ENCODE data around the gene YPEL1. TPM values are rescaled to one million over a fixed set of nuclear protein-coding genes. Genes with fewer than 3 reads are reported as not detected.
"Not testable (repeated sequence)": the region's sequence is repeated elsewhere in the genome, so short reads cannot be mapped to it uniquely, and the experiment has no call there.

YPEL1 gene
- polyA plus RNA-seq, 3 donors from 2014 or later, result 72.9 to 100 (median 100) TPM

DNA sequence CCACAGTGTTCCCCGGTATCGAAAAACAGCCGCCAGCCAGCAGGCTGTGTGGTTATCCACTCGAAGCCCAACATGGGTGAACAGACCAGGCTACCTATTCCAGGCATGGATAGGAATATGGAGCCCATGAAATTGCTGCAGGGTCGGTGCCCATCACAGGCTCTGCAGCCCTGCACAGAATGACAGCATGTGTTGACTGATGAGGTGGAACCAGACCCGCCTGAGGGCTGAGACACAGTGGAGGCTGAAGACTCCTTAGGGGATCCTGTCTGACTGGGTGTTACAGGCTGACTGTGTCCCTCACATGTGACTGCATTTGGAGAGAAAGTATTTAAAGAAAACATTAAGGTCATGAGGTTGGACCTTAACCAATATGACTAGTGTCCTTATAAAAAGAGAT lies 6.2 kb upstream of the YPEL1 start:
- no peak for DNase-seq
- H3K27me3 Mint-ChIP-seq (ENCODE audit: low read depth in 3 of 3), result peaks cover 5 to 17% (median 17%) of the 10 kb centered on the region in 3 donors
- H3K9me3 Mint-ChIP-seq, result no peaks in the 10 kb centered on the region
- H3K4me1 Mint-ChIP-seq, result peaks cover 36 to 37% of the 10 kb centered on the region in 2 donors
- peaks cover 0 to 1% (median 0%) of the 10 kb centered on the region in 3 donors for H3K36me3 Mint-ChIP-seq
- no peak overlapping the region for H3K4me3 Mint-ChIP-seq
- peak overlapping the region in 3 of 6 donors; percentile 34 to 80 (median 69) for H3K27ac Mint-ChIP-seq

DNA sequence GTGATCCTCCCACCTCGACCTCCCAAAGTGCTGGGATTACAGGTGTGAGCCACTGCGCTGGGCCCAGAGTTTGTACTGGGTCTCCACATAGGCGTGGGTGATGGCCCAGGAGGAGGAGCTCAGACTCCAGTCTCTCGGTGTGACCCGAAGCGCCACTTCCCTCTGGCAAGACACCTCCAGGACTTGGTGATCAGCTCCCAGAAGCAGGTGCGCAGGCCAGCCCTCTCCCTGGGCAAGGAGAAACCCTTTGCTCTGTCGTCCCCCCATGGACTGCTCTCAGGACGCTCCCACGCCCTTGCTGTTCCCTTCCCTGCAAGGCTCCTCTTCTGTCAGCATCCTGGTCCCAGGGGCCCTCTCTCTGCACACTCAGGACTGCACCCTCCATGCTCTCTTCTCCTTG lies 5.5 kb upstream of the YPEL1 start:
- Mint-ChIP-seq H3K9me3 (no peaks in the 10 kb centered on the region), H3K27ac (peak overlapping the region in 4 of 6 donors; percentile 34 to 80 (median 72)), H3K4me1 (peaks cover 36 to 37% of the 10 kb centered on the region in 2 donors)

DNA sequence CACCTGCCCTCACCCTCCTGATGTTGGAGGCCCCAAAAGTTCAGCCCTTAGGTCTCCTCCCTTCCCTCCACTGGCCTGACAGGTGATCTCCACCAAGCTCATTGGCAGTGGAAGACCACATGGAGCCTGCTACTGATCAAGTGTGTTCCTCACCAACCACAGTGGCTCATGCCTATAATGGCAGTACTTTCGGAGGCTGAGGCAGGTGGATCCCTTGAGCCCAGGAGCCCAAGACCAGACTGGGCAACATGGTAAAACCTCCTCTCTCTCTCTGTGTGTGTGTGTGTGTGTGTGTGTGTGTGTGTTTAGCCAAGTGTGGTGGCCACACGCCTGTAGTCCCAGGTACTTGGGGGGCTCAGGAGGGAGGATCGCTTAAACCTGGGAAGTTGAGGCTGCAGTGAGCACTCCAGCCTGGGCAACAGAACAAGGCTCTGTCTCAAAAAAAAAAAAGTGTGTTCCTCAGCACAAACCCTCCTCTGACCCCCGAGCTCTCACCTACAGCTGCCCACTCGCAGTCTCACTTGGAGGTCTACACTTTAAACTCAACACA lies 4.3 kb upstream of the YPEL1 start:
- no peak for DNase-seq
- Mint-ChIP-seq H3K36me3 (no peaks in the 10 kb centered on the region), H3K4me1 (peaks cover 39 to 41% of the 10 kb centered on the region in 2 donors), H3K27ac (peak overlapping the region; percentile 67 to 94 (median 88)), H3K9me3 (no peaks in the 10 kb centered on the region), H3K4me3 (peak overlapping the region in 1 of 5 donors; percentile 21), H3K27me3 (ENCODE audit: low read depth in 3 of 3) (peaks cover 8 to 22% (median 21%) of the 10 kb centered on the region in 3 donors)

More for the DNA sequence above, 5.5 kb upstream of the YPEL1 start:
- Mint-ChIP-seq H3K36me3 (no peaks in the 10 kb centered on the region), H3K4me3 (no peak overlapping the region), H3K27me3 (ENCODE audit: low read depth in 3 of 3) (peaks cover 5 to 17% (median 17%) of the 10 kb centered on the region in 3 donors)
- no peak for DNase-seq

DNA sequence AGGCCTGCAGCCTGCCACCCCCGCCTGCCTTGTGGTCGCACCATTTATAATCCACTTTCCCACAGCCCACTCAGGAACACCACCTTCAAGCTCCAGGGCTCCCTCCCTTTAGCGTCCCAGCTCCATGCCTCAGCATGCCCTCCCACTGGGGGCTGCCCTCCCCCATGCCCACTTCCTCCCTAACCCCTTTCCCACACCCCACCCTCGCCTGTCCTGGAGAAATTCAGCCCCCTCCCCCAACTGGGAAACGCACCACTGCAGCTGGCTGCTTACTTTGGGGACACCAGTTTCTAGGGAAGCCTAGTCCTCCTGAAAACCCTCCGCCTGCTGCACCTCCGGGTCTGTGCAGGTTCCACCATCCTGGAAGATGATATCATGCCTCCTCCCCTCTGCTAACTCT lies 3.4 kb upstream of the YPEL1 start:
- DNase-seq, result no peak
- H3K36me3 Mint-ChIP-seq, result no peaks in the 10 kb centered on the region
- H3K4me1 Mint-ChIP-seq, result peaks cover 48 to 50% of the 10 kb centered on the region in 2 donors
- peak overlapping the region; percentile 67 to 92 (median 88) for H3K27ac Mint-ChIP-seq
- H3K9me3 Mint-ChIP-seq, result no peaks in the 10 kb centered on the region
- peak overlapping the region; percentile 12 to 75 (median 33) for H3K4me3 Mint-ChIP-seq
- H3K27me3 Mint-ChIP-seq (ENCODE audit: low read depth in 3 of 3), result peaks cover 8 to 24% (median 23%) of the 10 kb centered on the region in 3 donors

DNA sequence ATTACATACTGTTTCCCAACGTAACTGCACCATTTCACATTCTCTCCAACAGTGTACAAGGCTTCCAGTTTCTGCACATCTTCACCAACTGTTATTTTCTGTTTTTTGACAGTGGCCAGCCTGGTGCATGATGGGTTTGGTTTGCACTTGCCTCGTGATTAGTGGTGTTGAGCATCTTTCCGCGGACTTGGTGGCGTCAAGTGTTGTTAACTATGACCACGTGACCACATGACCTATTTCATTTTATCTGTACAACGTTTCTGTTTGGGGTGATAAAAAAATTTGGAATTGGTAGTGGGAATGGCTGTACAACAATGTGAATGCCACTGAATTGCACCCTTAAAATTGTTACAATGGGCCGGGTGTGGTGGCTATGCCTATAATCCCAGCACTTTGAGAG lies 2.5 kb upstream of the YPEL1 start:
- peaks cover 8 to 24% (median 23%) of the 10 kb centered on the region in 3 donors for H3K27me3 Mint-ChIP-seq (ENCODE audit: low read depth in 3 of 3)
- H3K4me3 Mint-ChIP-seq, result peak overlapping the region; percentile 64 to 76 (median 72)
- peak; percentile 77 to 79 (median 77) for DNase-seq
- H3K9me3 Mint-ChIP-seq, result no peaks in the 10 kb centered on the region
- H3K27ac Mint-ChIP-seq, result peak overlapping the region; percentile 67 to 92 (median 88)
- H3K4me1 Mint-ChIP-seq, result peaks cover 57 to 59% of the 10 kb centered on the region in 2 donors
- H3K36me3 Mint-ChIP-seq, result no peaks in the 10 kb centered on the region

DNA sequence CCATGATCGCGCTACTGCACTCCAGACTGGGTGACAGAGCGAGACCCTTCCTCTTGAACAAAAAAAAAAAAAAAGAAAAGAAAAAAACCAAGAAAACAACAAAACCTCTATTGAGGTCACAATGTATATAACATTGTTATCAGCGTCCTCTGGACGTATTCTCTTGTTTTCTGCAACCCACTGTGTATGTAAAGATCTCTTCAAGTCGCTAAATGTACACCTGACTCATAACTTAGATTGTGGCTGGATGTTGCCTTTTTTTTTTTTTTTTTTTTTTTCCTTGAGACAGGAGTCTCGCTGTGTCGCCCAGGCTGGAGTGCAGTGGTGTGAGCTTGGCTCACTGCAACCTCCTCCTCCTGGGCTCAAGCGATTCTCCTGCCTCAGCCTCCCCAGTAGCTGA lies 1.4 kb upstream of the YPEL1 start:
- H3K9me3 Mint-ChIP-seq, result no peaks in the 10 kb centered on the region
- H3K27me3 Mint-ChIP-seq (ENCODE audit: low read depth in 3 of 3), result peaks cover 8 to 24% (median 23%) of the 10 kb centered on the region in 3 donors
- peak overlapping the region in 4 of 6 donors; percentile 64 to 88 (median 77) for H3K27ac Mint-ChIP-seq
- no peaks in the 10 kb centered on the region for H3K36me3 Mint-ChIP-seq
- peak overlapping the region; percentile 29 to 76 (median 72) for H3K4me3 Mint-ChIP-seq
- no peak for DNase-seq
- peaks cover 63 to 69% of the 10 kb centered on the region in 2 donors for H3K4me1 Mint-ChIP-seq

DNA sequence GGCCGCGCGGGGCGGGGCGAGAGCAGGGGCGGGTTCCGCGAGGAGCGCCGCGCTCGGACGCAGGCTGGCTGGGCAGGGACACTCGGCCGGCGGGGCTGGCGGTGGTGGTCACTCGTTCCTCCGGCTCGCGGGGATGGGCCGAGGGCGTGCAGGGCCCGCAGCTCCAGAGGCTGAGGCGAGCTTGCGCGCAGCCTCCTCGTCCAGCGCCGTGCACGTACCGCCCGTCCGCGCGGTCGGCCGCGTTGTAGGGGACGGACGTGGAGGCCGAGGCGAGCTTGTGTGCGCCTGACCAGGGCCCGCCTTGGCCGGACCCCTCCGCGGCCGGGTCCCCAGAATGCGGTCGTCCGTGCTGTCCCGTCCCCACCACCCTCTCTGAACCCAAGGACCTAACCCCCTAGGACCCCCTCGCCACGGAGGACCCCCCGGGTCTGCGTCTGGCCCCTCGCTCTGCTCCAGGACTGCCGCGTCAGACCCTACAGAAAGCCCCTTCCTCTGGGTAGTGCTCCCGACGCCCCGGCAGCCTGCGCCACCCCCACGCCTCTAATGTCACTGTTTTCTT lies 569 bp upstream of the YPEL1 start:
- H3K36me3 Mint-ChIP-seq, result no peaks in the 10 kb centered on the region
- H3K4me3 Mint-ChIP-seq, result peak overlapping the region; percentile 60 to 79 (median 72)
- H3K27me3 Mint-ChIP-seq (ENCODE audit: low read depth in 3 of 3), result peaks cover 8 to 23% (median 22%) of the 10 kb centered on the region in 3 donors
- H3K9me3 Mint-ChIP-seq, result no peaks in the 10 kb centered on the region
- H3K27ac Mint-ChIP-seq, result peak overlapping the region in 2 of 6 donors; percentile 60 to 71
- peaks cover 66 to 77% of the 10 kb centered on the region in 2 donors for H3K4me1 Mint-ChIP-seq
- no peak for DNase-seq

DNA sequence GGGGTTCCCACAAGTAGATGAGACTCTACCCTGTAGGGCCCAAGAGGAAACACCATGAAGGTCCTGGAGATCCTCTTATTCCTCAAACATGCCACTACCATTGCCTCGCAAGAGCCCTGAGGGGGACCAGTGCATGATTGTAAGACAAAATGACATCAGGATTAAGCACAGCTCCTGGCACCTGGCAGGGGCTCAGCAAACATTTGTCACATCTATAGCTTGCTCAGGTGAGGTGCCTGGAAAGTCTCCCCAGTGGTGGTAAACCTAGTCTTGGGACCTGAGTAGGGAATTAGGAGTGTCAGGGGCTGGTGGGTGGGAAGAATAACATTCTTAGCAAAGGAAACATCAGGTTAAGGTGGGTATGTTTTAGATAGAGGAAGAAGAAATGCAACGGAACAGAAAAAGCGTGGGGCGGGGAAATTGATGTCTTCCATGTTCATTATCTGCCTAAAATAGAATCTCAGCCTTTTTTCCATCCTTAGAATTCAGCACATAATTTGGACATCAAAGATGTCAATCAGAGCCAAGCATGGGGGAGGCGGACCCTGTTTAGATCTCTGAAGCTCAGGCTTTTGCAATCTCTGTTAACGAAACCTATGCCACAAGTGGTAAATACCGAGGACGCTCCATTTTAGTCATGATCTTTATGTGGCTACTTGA lies 924 bp downstream of the YPEL1 start:
- peak overlapping the region; percentile 94 to 98 (median 96) for H3K27ac Mint-ChIP-seq
- H3K9me3 Mint-ChIP-seq, result no peaks in the 10 kb centered on the region
- peak in 1 of 3 donors; percentile 36 for DNase-seq
- peaks cover 67 to 77% of the 10 kb centered on the region in 2 donors for H3K4me1 Mint-ChIP-seq
- peaks cover 8 to 23% (median 22%) of the 10 kb centered on the region in 3 donors for H3K27me3 Mint-ChIP-seq (ENCODE audit: low read depth in 3 of 3)
- H3K36me3 Mint-ChIP-seq, result no peaks in the 10 kb centered on the region
- H3K4me3 Mint-ChIP-seq, result peak overlapping the region; percentile 92 to 98 (median 97)

DNA sequence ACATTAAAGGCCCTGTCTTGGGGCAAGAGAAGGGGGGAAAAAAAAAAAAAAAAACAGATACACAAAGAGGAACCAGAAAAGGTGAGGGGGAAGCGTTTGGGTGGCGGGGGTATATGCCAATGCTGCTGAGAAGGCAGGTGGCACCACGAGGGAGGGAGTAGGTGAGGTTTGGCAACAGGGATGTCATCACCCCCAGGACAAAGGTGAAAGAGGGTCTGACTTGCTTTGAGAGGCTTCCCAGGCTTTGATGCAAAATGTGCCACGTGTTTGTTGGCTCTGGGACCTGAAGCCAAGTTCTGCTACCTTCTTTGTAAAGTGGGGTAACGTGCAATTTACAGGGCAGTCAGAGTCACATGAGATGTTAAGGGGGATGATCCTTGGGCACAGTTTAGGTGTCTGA lies 4.1 kb downstream of the YPEL1 start:
- H3K27ac Mint-ChIP-seq, result peak overlapping the region in 3 of 6 donors; percentile 51 to 74 (median 58)
- no peaks in the 10 kb centered on the region for H3K9me3 Mint-ChIP-seq
- peaks cover 52 to 63% of the 10 kb centered on the region in 2 donors for H3K4me1 Mint-ChIP-seq
- H3K36me3 Mint-ChIP-seq, result peaks cover 0 to 3% (median 3%) of the 10 kb centered on the region in 3 donors
- no peak for DNase-seq
- H3K27me3 Mint-ChIP-seq (ENCODE audit: low read depth in 3 of 3), result peaks cover 3 to 7% (median 6%) of the 10 kb centered on the region in 3 donors
- peak overlapping the region in 1 of 5 donors; percentile 18 for H3K4me3 Mint-ChIP-seq

DNA sequence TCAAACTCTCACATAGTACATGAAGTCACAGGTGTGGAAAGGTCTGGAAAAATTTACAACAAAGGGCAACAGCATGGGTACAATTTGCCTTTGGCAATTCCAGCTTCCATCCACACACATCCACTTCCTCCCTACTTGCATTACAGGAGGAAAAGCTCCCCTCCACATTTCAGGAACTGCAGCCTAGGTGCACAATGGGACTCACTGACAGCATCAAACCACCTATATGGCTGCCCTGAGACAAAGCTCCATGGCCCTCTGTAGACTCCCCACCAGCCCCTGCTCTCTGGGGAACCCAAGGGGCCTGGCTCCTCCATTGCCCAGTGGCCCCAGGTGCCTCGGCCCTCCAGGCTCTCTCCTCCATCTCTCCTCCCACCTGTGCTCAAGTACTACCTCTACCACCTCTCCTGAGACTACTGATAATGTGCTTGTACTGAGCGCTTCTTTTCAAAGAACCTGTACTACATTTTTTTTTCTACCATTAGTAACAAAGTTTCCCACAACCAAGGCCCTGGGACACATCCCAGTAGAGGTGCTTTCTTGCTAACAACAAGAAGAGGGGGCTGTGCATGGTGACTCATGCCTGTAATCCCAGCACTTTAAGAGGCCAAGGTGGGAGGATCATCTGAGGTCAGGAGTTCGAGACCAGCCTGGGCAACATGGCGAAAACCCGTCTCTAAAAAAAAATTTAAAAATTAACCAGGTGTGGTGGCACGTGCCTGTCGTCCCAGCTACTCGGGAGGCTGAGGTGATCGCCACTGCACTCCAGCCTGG lies 4.9 kb downstream of the YPEL1 start:
- Mint-ChIP-seq H3K27me3 (ENCODE audit: low read depth in 3 of 3) (peaks cover 3 to 7% (median 6%) of the 10 kb centered on the region in 3 donors), H3K9me3 (no peaks in the 10 kb centered on the region), H3K4me1 (peaks cover 58 to 71% of the 10 kb centered on the region in 2 donors), H3K4me3 (no peak overlapping the region), H3K27ac (peak overlapping the region in 3 of 6 donors; percentile 14 to 74 (median 29)), H3K36me3 (peaks cover 0 to 3% (median 3%) of the 10 kb centered on the region in 3 donors)
- no peak for DNase-seq

DNA sequence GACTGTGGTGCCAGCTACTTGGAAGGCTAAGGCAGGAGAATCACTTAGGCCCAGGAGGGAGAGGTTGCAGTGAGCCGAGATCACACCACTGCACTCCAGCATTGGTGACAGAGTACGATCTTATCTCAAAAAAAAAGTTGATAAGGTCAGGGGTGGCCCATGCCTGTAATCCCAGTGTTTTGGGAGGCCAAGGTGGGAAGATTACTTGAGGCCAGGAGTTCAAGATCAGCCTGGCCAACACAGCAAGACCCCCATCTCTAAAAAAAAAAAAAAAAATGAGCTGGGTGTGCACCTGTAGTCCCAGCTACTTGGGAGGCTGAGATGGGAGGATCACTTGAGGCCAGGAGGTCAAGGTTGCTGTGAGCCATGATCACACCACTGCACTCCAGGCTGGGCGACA lies 6.4 kb downstream of the YPEL1 start:
- DNase-seq; H3K4me3 Mint-ChIP-seq; H3K27me3 Mint-ChIP-seq (ENCODE audit: low read depth in 3 of 3); H3K9me3 Mint-ChIP-seq; H3K36me3 Mint-ChIP-seq: not testable (repeated sequence)
- peak overlapping the region in 2 of 6 donors; percentile 16 to 40 for H3K27ac Mint-ChIP-seq
- H3K4me1 Mint-ChIP-seq, result peaks cover 50 to 64% of the 10 kb centered on the region in 2 donors

DNA sequence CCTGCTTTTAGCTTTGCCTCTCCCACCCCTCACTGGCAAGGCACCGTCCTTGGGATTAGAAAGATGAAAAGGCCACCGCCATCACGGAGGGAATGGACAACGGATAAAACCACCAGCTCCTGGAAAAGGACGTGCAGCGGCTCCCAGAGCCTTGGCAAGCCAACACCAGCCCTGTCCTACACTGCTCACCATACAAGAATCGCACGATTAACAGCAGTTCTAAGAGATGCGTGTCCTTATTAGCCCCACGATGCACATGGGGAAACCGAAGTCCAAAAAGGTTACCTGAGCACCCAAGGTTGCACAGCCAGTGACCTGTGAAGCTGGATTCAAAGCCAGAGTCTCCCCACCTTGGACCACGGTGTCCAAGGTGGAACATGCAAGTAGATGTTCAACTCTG lies 7.3 kb downstream of the YPEL1 start:
- Mint-ChIP-seq H3K9me3 (no peaks in the 10 kb centered on the region), H3K27me3 (ENCODE audit: low read depth in 3 of 3) (no peaks in the 10 kb centered on the region), H3K4me3 (no peak overlapping the region), H3K27ac (no peak overlapping the region), H3K36me3 (peaks cover 0 to 6% (median 3%) of the 10 kb centered on the region in 3 donors), H3K4me1 (peaks cover 41 to 55% of the 10 kb centered on the region in 2 donors)
- no peak for DNase-seq

DNA sequence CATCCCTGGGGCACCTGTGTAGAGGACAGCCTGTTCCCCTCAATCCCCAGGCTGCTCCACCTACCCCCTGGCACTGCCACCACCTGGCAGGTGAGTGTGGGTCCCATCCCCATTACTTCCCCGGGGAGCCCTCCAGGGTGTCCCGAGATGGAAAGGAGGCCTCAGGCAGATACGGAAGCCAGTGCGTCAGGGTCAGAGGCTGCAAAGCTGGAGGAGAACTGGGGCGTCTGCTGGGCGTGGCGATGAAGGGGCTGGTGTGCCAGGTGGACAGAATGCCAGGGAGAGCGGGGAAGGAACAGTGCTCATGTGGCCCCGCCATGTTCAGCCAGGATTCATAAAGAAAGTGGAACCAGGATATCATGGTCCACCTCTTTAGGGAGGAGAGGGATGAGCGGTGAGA lies 7.8 kb downstream of the YPEL1 start:
- no peak overlapping the region for H3K4me3 Mint-ChIP-seq
- peaks cover 37 to 50% of the 10 kb centered on the region in 2 donors for H3K4me1 Mint-ChIP-seq
- peaks cover 0 to 6% (median 3%) of the 10 kb centered on the region in 3 donors for H3K36me3 Mint-ChIP-seq
- H3K9me3 Mint-ChIP-seq, result no peaks in the 10 kb centered on the region
- no peak for DNase-seq
- H3K27ac Mint-ChIP-seq, result peak overlapping the region in 1 of 6 donors; percentile 87
- H3K27me3 Mint-ChIP-seq (ENCODE audit: low read depth in 3 of 3), result no peaks in the 10 kb centered on the region

All from immature natural killer cell (primary cell).